Measurements from ENCODE around the gene ZNF765.

DNA sequence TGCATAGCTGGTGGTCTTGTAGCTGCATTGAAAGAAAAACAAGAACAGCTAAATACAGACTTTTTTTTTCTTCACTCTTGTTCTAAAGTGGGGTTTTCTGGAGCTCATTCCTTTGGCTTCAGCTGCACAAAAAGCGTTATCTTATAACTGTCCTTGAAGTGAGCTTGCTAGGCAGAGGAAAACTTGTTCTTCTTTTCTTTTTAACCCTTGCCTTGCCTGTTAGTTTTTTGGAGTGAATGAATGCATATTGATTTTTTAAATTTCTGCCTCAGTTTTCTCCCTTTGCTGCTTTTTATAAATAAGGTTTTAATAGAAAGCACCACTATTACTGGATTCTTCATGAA, 1.5 kb downstream of the ZNF765 start:
- TF ChIP-seq, protein P1, sequence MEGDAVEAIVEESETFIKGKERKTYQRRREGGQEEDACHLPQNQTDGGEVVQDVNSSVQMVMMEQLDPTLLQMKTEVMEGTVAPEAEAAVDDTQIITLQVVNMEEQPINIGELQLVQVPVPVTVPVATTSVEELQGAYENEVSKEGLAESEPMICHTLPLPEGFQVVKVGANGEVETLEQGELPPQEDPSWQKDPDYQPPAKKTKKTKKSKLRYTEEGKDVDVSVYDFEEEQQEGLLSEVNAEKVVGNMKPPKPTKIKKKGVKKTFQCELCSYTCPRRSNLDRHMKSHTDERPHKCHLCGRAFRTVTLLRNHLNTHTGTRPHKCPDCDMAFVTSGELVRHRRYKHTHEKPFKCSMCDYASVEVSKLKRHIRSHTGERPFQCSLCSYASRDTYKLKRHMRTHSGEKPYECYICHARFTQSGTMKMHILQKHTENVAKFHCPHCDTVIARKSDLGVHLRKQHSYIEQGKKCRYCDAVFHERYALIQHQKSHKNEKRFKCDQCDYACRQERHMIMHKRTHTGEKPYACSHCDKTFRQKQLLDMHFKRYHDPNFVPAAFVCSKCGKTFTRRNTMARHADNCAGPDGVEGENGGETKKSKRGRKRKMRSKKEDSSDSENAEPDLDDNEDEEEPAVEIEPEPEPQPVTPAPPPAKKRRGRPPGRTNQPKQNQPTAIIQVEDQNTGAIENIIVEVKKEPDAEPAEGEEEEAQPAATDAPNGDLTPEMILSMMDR (IDR thresholded peaks at IDR 0.05): no peak
- no peak for TF ChIP-seq POLR2A (IDR thresholded peaks at IDR 0.05)
